ENCODE results near the gene PRKAG3.

The PRKAG3 gene

GRCh38 chr2:218831378-218831990, at the start of gene PRKAG3:
Gene PRKAG3, minus strand, starts transcription at chr2:218831803.
- peak; percentile 52 for DNase-seq

GRCh38 chr2:218880859-218881594, 49.4 kb upstream of the PRKAG3 start:
- no peak for DNase-seq

GRCh38 chr2:218880102-218880858, 48.7 kb upstream of the PRKAG3 start, which contains the start of gene WNT10A:
Gene WNT10A, plus strand, starts transcription at chr2:218880852. Its CDS starts 144 bp downstream, at chr2:218880996.
- no peak for DNase-seq

- no peak for DNase-seq
These were observed 48.1 kb upstream of the PRKAG3 start for GRCh38 chr2:218879776-218880101.

- DNase-seq = peak; percentile 68
These were observed 47.5 kb upstream of the PRKAG3 start for GRCh38 chr2:218878926-218879761.

- no peak for DNase-seq
These were observed 46.9 kb upstream of the PRKAG3 start for GRCh38 chr2:218878486-218878885.

GRCh38 chr2:218877891-218878290, 46.3 kb upstream of the PRKAG3 start:
- no peak for DNase-seq

- no peak for DNase-seq
These were observed 45.7 kb upstream of the PRKAG3 start for GRCh38 chr2:218877331-218877730.

GRCh38 chr2:218876562-218877219, 45.1 kb upstream of the PRKAG3 start:
- peak; percentile 72 for DNase-seq

- DNase-seq = no peak
These were observed 44.2 kb upstream of the PRKAG3 start for GRCh38 chr2:218875692-218876246.

- no peak for DNase-seq
These were observed 42.0 kb upstream of the PRKAG3 start for GRCh38 chr2:218873359-218874194.

GRCh38 chr2:218872645-218873358, 41.2 kb upstream of the PRKAG3 start:
- DNase-seq = no peak

GRCh38 chr2:218871345-218872302, 40.0 kb upstream of the PRKAG3 start:
- no peak for DNase-seq

GRCh38 chr2:218870984-218871344, 39.4 kb upstream of the PRKAG3 start:
- no peak for DNase-seq

- no peak for DNase-seq
These were observed 37.5 kb upstream of the PRKAG3 start for GRCh38 chr2:218869064-218869463.

- DNase-seq = no peak
These were observed 36.3 kb upstream of the PRKAG3 start for GRCh38 chr2:218867900-218868299.

- no peak for DNase-seq
These were observed 34.4 kb upstream of the PRKAG3 start for GRCh38 chr2:218865999-218866398.

- no peak for DNase-seq
These were observed 33.8 kb upstream of the PRKAG3 start for GRCh38 chr2:218865396-218865795.

- DNase-seq = no peak
These were observed 31.5 kb upstream of the PRKAG3 start for GRCh38 chr2:218863021-218863520.

All from right hindlimb (tissue), 1 donor.